Epidermal melanocyte (primary cell): ENCODE results near the gene MADD.
"Not testable (repeated sequence)": the region's sequence is repeated elsewhere in the genome, so short reads cannot be mapped to it uniquely, and the experiment has no call there.

Source experiments
- DNase-seq: peaks from one replicate; pipeline ENCODE4 v3.0.0; 2011; ENCODE audit warnings: low spot score; ENCODE audit not compliant: insufficient read length

The MADD gene

GRCh38 chr11:47318166-47318565, 48.2 kb downstream of the MADD start:
- DNase-seq, result peak; percentile 22

GRCh38 chr11:47324520-47324919, 54.6 kb downstream of the MADD start:
- DNase-seq, result no peak

GRCh38 chr11:47325271-47326041, 55.5 kb downstream of the MADD start:
- no peak for DNase-seq

- DNase-seq, result no peak
Observed at GRCh38 chr11:47326198-47326597, 56.3 kb downstream of the MADD start.

- no peak for DNase-seq
Observed at GRCh38 chr11:47327025-47327424, 57.1 kb downstream of the MADD start.

- no peak for DNase-seq
Observed at GRCh38 chr11:47327949-47328348, 58.0 kb downstream of the MADD start.

GRCh38 chr11:47328449-47329390, 58.8 kb downstream of the MADD start:
- DNase-seq, result no peak

GRCh38 chr11:47329431-47329986, 59.6 kb downstream of the MADD start:
- no peak for DNase-seq

- no peak for DNase-seq
Observed at GRCh38 chr11:47329987-47330931, 60.3 kb downstream of the MADD start.

GRCh38 chr11:47331454-47332302, 61.7 kb downstream of the MADD start:
- DNase-seq, result no peak

GRCh38 chr11:47332303-47332711, 62.4 kb downstream of the MADD start:
- no peak for DNase-seq

GRCh38 chr11:47332791-47333525, 63.0 kb downstream of the MADD start:
- DNase-seq, result no peak

GRCh38 chr11:47333526-47333845, 63.6 kb downstream of the MADD start:
- no peak for DNase-seq

GRCh38 chr11:47333886-47334443, 64.0 kb downstream of the MADD start:
- DNase-seq, result no peak

- not testable (repeated sequence) for DNase-seq
Observed at GRCh38 chr11:47334699-47335411, 64.9 kb downstream of the MADD start.

GRCh38 chr11:47335733-47336132, 65.8 kb downstream of the MADD start:
- no peak for DNase-seq

GRCh38 chr11:47336595-47336994, 66.7 kb downstream of the MADD start:
- DNase-seq, result no peak

- no peak for DNase-seq
Observed at GRCh38 chr11:47337229-47337924, 67.4 kb downstream of the MADD start.
